K562 (cell line): ENCODE measurements around the gene GTF2A2. TPM values are rescaled to one million over a fixed set of nuclear protein-coding genes. Genes with fewer than 3 reads are reported as not detected.

ENCODE experiments used
- BACH1 ChIP-seq: fragments of 200-800 bp; sonication (Bioruptor generic); IDR thresholded peaks from 2 replicates; pipeline ENCODE4 v1.6.1; 2016; ENCODE audit warnings: missing genetic modification characterization, missing compliant biosample characterization
- DPF2 ChIP-seq: fragments of 450-650 bp; IDR thresholded peaks from 2 replicates; pipeline ENCODE4 v1.6.1; 2016
- EP300 ChIP-seq: IDR thresholded peaks from 2 replicates; pipeline ENCODE4 v1.6.1; 2012; ENCODE audit warnings: low read length, improper control_type of control experiment
- FOSL1 ChIP-seq: fragments of 200-800 bp; sonication (Bioruptor generic); conservative IDR thresholded peaks from 2 replicates; pipeline ENCODE4 v1.6.1; 2016; ENCODE audit warnings: missing genetic modification characterization, missing compliant biosample characterization
- GABPA ChIP-seq: fragments of 200-800 bp; sonication (Bioruptor generic); conservative IDR thresholded peaks from 2 replicates; pipeline ENCODE4 v1.6.1; 2016; ENCODE audit warnings: low read depth, missing genetic modification characterization, missing compliant biosample characterization
- HNRNPLL ChIP-seq: fragments of 200-400 bp; formaldehyde crosslinking; IDR thresholded peaks from 2 replicates; pipeline ENCODE4 v1.6.1; 2017; ENCODE audit warnings: low read length, low read depth, mild to moderate bottlenecking; ENCODE audit not compliant: poor library complexity, severe bottlenecking
- JUND ChIP-seq, 2 experiments: IDR thresholded peaks; 2 replicates in 1 of 2; 3 replicates in 1 of 2; pipeline ENCODE4 v1.6.1; 2011; ENCODE audit warnings: borderline replicate concordance in 2 of 2, low read depth in 2 of 2, low read length in 2 of 2, improper control_type of control experiment in 1 of 2, missing biosample characterization in 1 of 2, missing genetic modification characterization in 1 of 2, missing genetic modification reagents in 1 of 2
- KDM1A ChIP-seq, 2 experiments: fragments of 450-650 bp; IDR thresholded peaks; 2 replicates each; pipeline ENCODE4 v1.6.1; 2016; ENCODE audit warnings: mild to moderate bottlenecking in 2 of 2
- POU5F1 ChIP-seq: fragments of 150-350 bp; IDR thresholded peaks from 2 replicates; pipeline ENCODE4 v1.6.1; 2014; ENCODE audit warnings: borderline replicate concordance, low read length, low read depth, mild to moderate bottlenecking; ENCODE audit not compliant: partially characterized antibody
- PURB ChIP-seq: sonication (generic); formaldehyde crosslinking; IDR thresholded peaks from 2 replicates; pipeline ENCODE4 v1.9.0; 2021; ENCODE audit warnings: low read depth, mild to moderate bottlenecking, missing genetic modification reagents
- SOX6 ChIP-seq: fragments of 450-650 bp; IDR thresholded peaks from 2 replicates; pipeline ENCODE4 v1.6.1; 2014; ENCODE audit warnings: mild to moderate bottlenecking
- TCF3 ChIP-seq: sonication (generic); formaldehyde crosslinking; IDR thresholded peaks from 2 replicates; pipeline ENCODE4 v1.4.0; 2020; ENCODE audit warnings: mild to moderate bottlenecking, missing genetic modification reagents
- ZBTB17 ChIP-seq: fragments of 450-650 bp; formaldehyde crosslinking; IDR thresholded peaks from 2 replicates; pipeline ENCODE4 v1.4.0; 2020; ENCODE audit warnings: mild to moderate bottlenecking
- ZNF239 ChIP-seq: fragments of 250-450 bp; sonication (Bioruptor Pico); IDR thresholded peaks from 2 replicates; pipeline ENCODE4 v1.4.0; 2020; ENCODE audit warnings: mild to moderate bottlenecking
- ZNF316 ChIP-seq: fragments of 450-650 bp; IDR thresholded peaks from 2 replicates; pipeline ENCODE4 v1.6.1; 2016
- ZNF830 ChIP-seq: fragments of 250-450 bp; sonication (Bioruptor Pico); IDR thresholded peaks from 2 replicates; pipeline ENCODE4 v1.5.0; 2021; ENCODE audit warnings: mild to moderate bottlenecking
- polyA plus RNA-seq, 8 experiments: library from polyadenylated mRNA; depleted of rRNA in 4 of 8; stranded (reverse) in 5 of 8; unstranded in 3 of 8; fragments of >200 nt; fragmentation: Nextera tagmentation in 2 of 8; fragmentation: Illumina TruSeq in 1 of 8; extraction: Ambion mirVana in 2 of 8; extraction: Trizol in 1 of 8; gene quantifications; 2 replicates each; pipeline versions ENCODE4 v1.2.1 to v1.2.3, GENCODE V29; 2011 to 2014; ENCODE audit warnings: inconsistent platforms in 1 of 8, missing spikeins in 1 of 8
- total RNA-seq, 7 experiments: library from RNA; depleted of rRNA in 6 of 7; stranded (reverse); fragments of >200 nt in 6 of 7; fragmentation: Illumina TruSeq in 2 of 7; extraction: Trizol in 2 of 7; gene quantifications; 2 replicates each; pipeline versions ENCODE4 v1.2.1 to v1.2.3, GENCODE V29; 2011 to 2021; ENCODE audit warnings: low replicate concordance in 1 of 7
- TF ChIP-seq, protein P1 (sequence below): fragments of 200-600 bp; sonication (generic); IDR thresholded peaks from one replicate; pipeline ENCODE4 v1.6.1; 2012; ENCODE audit warnings: mild to moderate bottlenecking, low read depth, low read length, inconsistent platforms
- TF ChIP-seq, protein P2 (sequence below): sonication (generic); formaldehyde crosslinking; IDR thresholded peaks from 2 replicates; pipeline ENCODE4 v1.9.0; 2022; ENCODE audit warnings: mild to moderate bottlenecking, missing genetic modification reagents

GTF2A2 gene
- total and polyA plus RNA-seq, 9 of the 15 experiments (the other 6 are each of a cell fraction or from before 2014, with no cell fraction given) = 128 to 656 (median 172) TPM

DNA sequence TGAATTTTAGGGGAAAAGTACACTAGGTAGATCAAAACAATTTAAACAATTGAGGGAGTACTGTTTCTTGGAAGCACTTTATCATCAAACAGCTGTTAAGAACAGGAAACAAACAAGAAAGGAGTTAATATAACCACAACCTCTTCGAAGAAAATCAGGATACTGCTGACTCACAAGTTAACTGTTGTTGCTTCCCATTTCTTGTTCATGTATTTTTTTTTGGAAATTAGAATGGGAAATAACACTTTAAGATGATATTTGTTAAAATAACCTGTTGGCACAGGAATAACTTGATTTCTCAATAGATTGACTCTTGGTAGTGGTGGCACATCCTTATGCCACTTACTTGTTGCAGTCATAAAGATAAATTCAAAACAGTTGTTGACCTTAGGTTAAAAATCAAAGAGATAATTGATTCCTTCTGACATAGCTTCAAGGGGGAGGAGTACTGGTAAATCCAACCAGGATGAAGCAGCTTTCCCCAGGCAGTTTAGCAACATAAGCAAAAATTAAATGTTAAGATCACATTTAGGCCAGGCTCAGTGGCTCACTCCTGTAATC lies 28.5 kb upstream of the GTF2A2 start (continued):
- TF ChIP-seq, protein P1, sequence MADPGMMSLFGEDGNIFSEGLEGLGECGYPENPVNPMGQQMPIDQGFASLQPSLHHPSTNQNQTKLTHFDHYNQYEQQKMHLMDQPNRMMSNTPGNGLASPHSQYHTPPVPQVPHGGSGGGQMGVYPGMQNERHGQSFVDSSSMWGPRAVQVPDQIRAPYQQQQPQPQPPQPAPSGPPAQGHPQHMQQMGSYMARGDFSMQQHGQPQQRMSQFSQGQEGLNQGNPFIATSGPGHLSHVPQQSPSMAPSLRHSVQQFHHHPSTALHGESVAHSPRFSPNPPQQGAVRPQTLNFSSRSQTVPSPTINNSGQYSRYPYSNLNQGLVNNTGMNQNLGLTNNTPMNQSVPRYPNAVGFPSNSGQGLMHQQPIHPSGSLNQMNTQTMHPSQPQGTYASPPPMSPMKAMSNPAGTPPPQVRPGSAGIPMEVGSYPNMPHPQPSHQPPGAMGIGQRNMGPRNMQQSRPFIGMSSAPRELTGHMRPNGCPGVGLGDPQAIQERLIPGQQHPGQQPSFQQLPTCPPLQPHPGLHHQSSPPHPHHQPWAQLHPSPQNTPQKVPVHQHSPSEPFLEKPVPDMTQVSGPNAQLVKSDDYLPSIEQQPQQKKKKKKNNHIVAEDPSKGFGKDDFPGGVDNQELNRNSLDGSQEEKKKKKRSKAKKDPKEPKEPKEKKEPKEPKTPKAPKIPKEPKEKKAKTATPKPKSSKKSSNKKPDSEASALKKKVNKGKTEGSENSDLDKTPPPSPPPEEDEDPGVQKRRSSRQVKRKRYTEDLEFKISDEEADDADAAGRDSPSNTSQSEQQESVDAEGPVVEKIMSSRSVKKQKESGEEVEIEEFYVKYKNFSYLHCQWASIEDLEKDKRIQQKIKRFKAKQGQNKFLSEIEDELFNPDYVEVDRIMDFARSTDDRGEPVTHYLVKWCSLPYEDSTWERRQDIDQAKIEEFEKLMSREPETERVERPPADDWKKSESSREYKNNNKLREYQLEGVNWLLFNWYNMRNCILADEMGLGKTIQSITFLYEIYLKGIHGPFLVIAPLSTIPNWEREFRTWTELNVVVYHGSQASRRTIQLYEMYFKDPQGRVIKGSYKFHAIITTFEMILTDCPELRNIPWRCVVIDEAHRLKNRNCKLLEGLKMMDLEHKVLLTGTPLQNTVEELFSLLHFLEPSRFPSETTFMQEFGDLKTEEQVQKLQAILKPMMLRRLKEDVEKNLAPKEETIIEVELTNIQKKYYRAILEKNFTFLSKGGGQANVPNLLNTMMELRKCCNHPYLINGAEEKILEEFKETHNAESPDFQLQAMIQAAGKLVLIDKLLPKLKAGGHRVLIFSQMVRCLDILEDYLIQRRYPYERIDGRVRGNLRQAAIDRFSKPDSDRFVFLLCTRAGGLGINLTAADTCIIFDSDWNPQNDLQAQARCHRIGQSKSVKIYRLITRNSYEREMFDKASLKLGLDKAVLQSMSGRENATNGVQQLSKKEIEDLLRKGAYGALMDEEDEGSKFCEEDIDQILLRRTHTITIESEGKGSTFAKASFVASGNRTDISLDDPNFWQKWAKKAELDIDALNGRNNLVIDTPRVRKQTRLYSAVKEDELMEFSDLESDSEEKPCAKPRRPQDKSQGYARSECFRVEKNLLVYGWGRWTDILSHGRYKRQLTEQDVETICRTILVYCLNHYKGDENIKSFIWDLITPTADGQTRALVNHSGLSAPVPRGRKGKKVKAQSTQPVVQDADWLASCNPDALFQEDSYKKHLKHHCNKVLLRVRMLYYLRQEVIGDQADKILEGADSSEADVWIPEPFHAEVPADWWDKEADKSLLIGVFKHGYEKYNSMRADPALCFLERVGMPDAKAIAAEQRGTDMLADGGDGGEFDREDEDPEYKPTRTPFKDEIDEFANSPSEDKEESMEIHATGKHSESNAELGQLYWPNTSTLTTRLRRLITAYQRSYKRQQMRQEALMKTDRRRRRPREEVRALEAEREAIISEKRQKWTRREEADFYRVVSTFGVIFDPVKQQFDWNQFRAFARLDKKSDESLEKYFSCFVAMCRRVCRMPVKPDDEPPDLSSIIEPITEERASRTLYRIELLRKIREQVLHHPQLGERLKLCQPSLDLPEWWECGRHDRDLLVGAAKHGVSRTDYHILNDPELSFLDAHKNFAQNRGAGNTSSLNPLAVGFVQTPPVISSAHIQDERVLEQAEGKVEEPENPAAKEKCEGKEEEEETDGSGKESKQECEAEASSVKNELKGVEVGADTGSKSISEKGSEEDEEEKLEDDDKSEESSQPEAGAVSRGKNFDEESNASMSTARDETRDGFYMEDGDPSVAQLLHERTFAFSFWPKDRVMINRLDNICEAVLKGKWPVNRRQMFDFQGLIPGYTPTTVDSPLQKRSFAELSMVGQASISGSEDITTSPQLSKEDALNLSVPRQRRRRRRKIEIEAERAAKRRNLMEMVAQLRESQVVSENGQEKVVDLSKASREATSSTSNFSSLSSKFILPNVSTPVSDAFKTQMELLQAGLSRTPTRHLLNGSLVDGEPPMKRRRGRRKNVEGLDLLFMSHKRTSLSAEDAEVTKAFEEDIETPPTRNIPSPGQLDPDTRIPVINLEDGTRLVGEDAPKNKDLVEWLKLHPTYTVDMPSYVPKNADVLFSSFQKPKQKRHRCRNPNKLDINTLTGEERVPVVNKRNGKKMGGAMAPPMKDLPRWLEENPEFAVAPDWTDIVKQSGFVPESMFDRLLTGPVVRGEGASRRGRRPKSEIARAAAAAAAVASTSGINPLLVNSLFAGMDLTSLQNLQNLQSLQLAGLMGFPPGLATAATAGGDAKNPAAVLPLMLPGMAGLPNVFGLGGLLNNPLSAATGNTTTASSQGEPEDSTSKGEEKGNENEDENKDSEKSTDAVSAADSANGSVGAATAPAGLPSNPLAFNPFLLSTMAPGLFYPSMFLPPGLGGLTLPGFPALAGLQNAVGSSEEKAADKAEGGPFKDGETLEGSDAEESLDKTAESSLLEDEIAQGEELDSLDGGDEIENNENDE = no peak
- TF ChIP-seq BACH1 = peak; percentile 34; the same call in 1 of the 2 replicates
- TF ChIP-seq JUND (IDR thresholded peaks at IDR 0.05; ENCODE audit: borderline replicate concordance, low read depth, low read length) = 0 out of 2 replicates have a peak, but pooled peaks have one; percentile 37
- TF ChIP-seq JUND (tag; IDR thresholded peaks at IDR 0.05; ENCODE audit: borderline replicate concordance, low read depth, low read length) = peak; percentile 38; the same call in 1 of the 3 replicates
- no peak for TF ChIP-seq POU5F1
- TF ChIP-seq ZNF316 = peak; percentile 90
- TF ChIP-seq FOSL1 (tag) = peak; percentile 67
- TF ChIP-seq DPF2 = peak; percentile 54; the same call in 1 of the 2 replicates
- TF ChIP-seq KDM1A (IDR thresholded peaks at IDR 0.05) = peak; percentile 80 to 81; a peak in 3 of 4 replicates
- peak; percentile 66 for TF ChIP-seq TCF3 (CRISPR knock-in tag)
- peak; percentile 75; the same call in 1 of the 2 replicates for TF ChIP-seq EP300
- no peak for TF ChIP-seq ZNF239 (CRISPR knock-in tag)
- no peak for TF ChIP-seq ZBTB17 (CRISPR knock-in tag)
- TF ChIP-seq PURB (CRISPR knock-in tag) = no peak
- TF ChIP-seq, protein P2, sequence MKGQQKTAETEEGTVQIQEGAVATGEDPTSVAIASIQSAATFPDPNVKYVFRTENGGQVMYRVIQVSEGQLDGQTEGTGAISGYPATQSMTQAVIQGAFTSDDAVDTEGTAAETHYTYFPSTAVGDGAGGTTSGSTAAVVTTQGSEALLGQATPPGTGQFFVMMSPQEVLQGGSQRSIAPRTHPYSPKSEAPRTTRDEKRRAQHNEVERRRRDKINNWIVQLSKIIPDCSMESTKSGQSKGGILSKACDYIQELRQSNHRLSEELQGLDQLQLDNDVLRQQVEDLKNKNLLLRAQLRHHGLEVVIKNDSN = no peak
- no peak for TF ChIP-seq HNRNPLL
- TF ChIP-seq ZNF830 = no peak
- peak; percentile 96 for TF ChIP-seq SOX6
- TF ChIP-seq GABPA (tag) = peak; percentile 42; the same call in 1 of the 2 replicates
